Neural progenitor cell (in vitro differentiated cells): ENCODE results near the gene DDRGK1. TPM values are rescaled to one million over a fixed set of nuclear protein-coding genes. Genes with fewer than 3 reads are reported as not detected.

Experiments
- DNase-seq: peaks from one replicate; pipeline ENCODE4 v3.0.0-alpha.2; 2016; ENCODE audit warnings: low spot score
- H2AFZ ChIP-seq: fragments of 200-600 bp; sonication (generic); replicated peaks from 2 replicates; pipeline ENCODE4 v1.6.1; 2016; ENCODE audit warnings: antibody characterized with exemption
- H3F3A ChIP-seq: fragments of 200-600 bp; sonication (generic); 2 replicates; pipeline ENCODE4 v1.6.1; 2016; ENCODE audit warnings: antibody characterized with exemption, low read depth
- H3K27ac ChIP-seq: fragments of 200-600 bp; sonication (generic); 2 replicates; pipeline ENCODE4 v1.5.1; 2016; ENCODE audit warnings: mild to moderate bottlenecking
- H3K27me3 ChIP-seq: fragments of 200-600 bp; sonication (generic); 2 replicates; pipeline ENCODE4 v1.6.1; 2016; ENCODE audit warnings: mild to moderate bottlenecking, moderate library complexity
- H3K36me3 ChIP-seq: fragments of 200-600 bp; sonication (generic); 2 replicates; pipeline ENCODE4 v1.5.1; 2016
- H3K4me1 ChIP-seq: fragments of 200-600 bp; sonication (generic); 2 replicates; pipeline ENCODE4 v1.6.1; 2016; ENCODE audit warnings: mixed run types
- H3K4me2 ChIP-seq: fragments of 200-600 bp; sonication (generic); 2 replicates; pipeline ENCODE4 v1.6.1; 2016
- H3K4me3 ChIP-seq: fragments of 200-600 bp; sonication (generic); 2 replicates; pipeline ENCODE4 v1.5.1; 2016
- H3K79me2 ChIP-seq: fragments of 200-600 bp; sonication (generic); 2 replicates; pipeline ENCODE4 v1.6.1; 2016; ENCODE audit warnings: low read depth
- H3K9ac ChIP-seq: fragments of 200-600 bp; sonication (generic); 2 replicates; pipeline ENCODE4 v1.6.1; 2016
- H3K9me3 ChIP-seq: fragments of 200-600 bp; sonication (generic); 2 replicates; pipeline ENCODE4 v1.5.1; 2016; ENCODE audit warnings: low read depth
- H4K20me1 ChIP-seq: fragments of 200-600 bp; sonication (generic); 2 replicates; pipeline ENCODE4 v1.6.1; 2016; ENCODE audit warnings: low read depth
- H3K27ac Mint-ChIP-seq: 3 replicates; pipeline ENCODE4 v1.8.0; 2021; ENCODE audit warnings: mixed read lengths
- H3K27me3 Mint-ChIP-seq: 2 replicates; pipeline ENCODE4 v1.8.0; 2022; ENCODE audit warnings: low read depth, mild to moderate bottlenecking, inconsistent platforms, moderate library complexity, mixed read lengths; ENCODE audit not compliant: insufficient read depth
- H3K36me3 Mint-ChIP-seq: 3 replicates; pipeline ENCODE4 v1.8.0; 2021; ENCODE audit warnings: mixed read lengths
- H3K4me1 Mint-ChIP-seq: 3 replicates; pipeline ENCODE4 v1.8.0; 2021; ENCODE audit warnings: mixed read lengths
- H3K4me3 Mint-ChIP-seq: 3 replicates; pipeline ENCODE4 v1.8.0; 2021; ENCODE audit warnings: mild to moderate bottlenecking, moderate library complexity, mixed read lengths
- H3K9me3 Mint-ChIP-seq: 3 replicates; pipeline ENCODE4 v1.8.0; 2020; ENCODE audit warnings: mixed read lengths
- EZH2 ChIP-seq: fragments of 200-600 bp; sonication (generic); IDR thresholded peaks from 2 replicates; pipeline ENCODE4 v1.6.1; 2017; ENCODE audit warnings: antibody characterized with exemption, mild to moderate bottlenecking, moderate library complexity
- EZH2phosphoT487 ChIP-seq: fragments of 200-600 bp; sonication (generic); IDR thresholded peaks from 2 replicates; pipeline ENCODE4 v1.6.1; 2017; ENCODE audit warnings: antibody characterized with exemption
- total RNA-seq: library from RNA; depleted of rRNA; stranded (reverse); fragments of >200 nt; gene quantifications from 2 replicates; pipeline ENCODE4 v1.2.3, GENCODE V29; 2015; ENCODE audit warnings: low replicate concordance
- TF ChIP-seq, protein P1 (sequence below): fragments of 200-600 bp; sonication (generic); IDR thresholded peaks from 2 replicates; pipeline ENCODE4 v1.5.1; 2017; ENCODE audit warnings: antibody characterized with exemption, mild to moderate bottlenecking

The DDRGK1 gene
- total RNA-seq, 1 donor from 2014 or later = 27.9 TPM

DNA sequence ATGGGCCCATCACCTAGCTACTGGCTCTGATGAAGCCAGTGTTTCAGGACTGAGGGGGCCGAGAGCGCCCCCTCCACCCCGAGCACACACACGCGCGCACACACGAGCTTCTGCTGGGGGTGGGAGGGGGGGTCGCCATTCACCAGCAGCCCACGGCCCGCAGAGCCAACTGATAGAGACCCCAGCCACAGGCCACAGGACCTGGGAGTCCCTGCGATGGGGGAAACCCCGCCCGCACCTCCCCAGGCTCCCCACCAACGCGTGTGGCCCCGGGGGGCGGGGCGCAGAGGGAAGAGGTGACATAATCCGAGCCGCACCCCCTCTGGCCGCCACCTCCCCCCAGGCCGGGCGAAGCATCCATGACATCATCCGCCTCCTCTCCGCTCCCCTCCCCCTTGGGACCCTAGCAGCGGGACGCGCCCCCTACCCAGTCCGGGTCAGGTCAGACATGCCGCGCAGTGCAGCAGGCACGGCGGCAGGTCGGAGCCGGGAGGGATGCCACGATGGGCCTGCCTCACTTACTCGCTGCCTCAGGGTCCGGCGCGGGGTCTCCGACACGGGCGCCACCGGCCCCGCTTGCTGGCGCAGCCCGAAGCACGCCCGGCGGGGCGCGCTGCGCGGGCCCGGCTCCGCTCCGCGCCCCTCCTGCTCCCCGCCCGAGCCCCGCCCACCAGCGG lies 31.4 kb downstream of the DDRGK1 start, which contains the start of gene LZTS3:
TSS of gene LZTS3 (minus strand) at position 617 of the 677 bp plus-strand sequence. CDS start 6,386 bp downstream, outside the sequence.
- Histone ChIP-seq H3K4me1 (peaks cover 23% of the 10 kb centered on the region), H4K20me1 (peaks cover 16% of the 10 kb centered on the region), H3K4me2 (peak within 1 kb of the TSS; percentile 88), H3K27me3 (peaks cover 15% of the 10 kb centered on the region), H3K36me3 (no peaks in the 10 kb centered on the region), H2AFZ (peak within 1 kb of the TSS; percentile 95), H3K27ac (peak within 1 kb of the TSS; percentile 86), H3K9ac (peak within 1 kb of the TSS; percentile 55), H3F3A (peaks cover 22% of the 10 kb centered on the region), H3K4me3 (peak within 1 kb of the TSS; percentile 96), H3K9me3 (no peaks in the 10 kb centered on the region), H3K79me2 (peaks cover 10% of the 10 kb centered on the region)
- peak within 1 kb of the TSS; percentile 78 for H3K27ac Mint-ChIP-seq
- DNase-seq = peak; percentile 93
- no peaks in the 10 kb centered on the region for H3K9me3 Mint-ChIP-seq
- peaks cover 24% of the 10 kb centered on the region for H3K4me1 Mint-ChIP-seq
- peak within 1 kb of the TSS; percentile 96 for H3K4me3 Mint-ChIP-seq
- TF ChIP-seq EZH2 (no peak), EZH2phosphoT487 (no peak)
- TF ChIP-seq, protein P1, sequence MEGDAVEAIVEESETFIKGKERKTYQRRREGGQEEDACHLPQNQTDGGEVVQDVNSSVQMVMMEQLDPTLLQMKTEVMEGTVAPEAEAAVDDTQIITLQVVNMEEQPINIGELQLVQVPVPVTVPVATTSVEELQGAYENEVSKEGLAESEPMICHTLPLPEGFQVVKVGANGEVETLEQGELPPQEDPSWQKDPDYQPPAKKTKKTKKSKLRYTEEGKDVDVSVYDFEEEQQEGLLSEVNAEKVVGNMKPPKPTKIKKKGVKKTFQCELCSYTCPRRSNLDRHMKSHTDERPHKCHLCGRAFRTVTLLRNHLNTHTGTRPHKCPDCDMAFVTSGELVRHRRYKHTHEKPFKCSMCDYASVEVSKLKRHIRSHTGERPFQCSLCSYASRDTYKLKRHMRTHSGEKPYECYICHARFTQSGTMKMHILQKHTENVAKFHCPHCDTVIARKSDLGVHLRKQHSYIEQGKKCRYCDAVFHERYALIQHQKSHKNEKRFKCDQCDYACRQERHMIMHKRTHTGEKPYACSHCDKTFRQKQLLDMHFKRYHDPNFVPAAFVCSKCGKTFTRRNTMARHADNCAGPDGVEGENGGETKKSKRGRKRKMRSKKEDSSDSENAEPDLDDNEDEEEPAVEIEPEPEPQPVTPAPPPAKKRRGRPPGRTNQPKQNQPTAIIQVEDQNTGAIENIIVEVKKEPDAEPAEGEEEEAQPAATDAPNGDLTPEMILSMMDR = no peak
- H3K27me3 Mint-ChIP-seq = peaks cover 20% of the 10 kb centered on the region
- no peaks in the 10 kb centered on the region for H3K36me3 Mint-ChIP-seq

DNA sequence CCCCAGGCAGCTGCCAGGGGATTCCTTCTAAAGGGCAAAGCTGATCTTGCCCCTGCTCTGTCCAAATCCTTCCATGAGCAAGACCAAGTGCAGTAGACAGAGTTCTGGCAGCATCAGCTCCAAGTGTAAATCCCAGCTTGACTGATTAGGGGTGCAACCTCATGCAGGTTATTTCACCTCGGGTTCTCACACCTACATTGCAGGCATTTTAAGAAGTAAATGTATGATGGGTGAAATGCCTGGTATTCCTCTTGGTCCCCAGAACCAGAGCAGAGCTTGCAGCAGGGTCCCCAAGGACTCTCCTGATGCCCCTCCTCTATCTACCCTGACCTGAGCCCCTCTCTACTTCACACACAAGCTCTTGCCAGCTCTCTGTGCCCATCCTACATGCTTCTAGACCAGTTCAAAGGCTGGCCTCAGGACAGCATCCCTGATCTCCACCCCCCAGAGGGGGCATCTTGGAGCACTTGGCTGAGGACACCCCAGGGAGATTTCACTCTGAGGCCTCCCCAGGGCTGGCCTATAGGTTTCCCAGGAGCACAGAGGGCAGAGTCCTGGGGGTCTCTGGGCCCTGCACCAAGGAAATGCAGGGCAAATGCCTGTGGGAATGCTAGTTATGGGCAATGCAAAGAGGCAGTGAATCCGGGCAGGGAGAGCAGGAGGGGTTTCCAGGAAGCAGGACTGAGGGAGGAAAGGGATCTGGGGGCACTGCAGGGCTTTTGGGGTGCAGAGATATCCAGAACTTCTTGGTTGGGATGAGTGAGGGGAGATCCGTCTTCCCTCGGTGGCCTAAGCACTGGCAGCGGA lies 32.2 kb downstream of the DDRGK1 start:
- Histone ChIP-seq H3K4me3 (peak overlapping the region; percentile 96), H3K9ac (no peak overlapping the region), H3K4me1 (peaks cover 23% of the 10 kb centered on the region), H2AFZ (peak overlapping the region; percentile 95), H3K9me3 (no peaks in the 10 kb centered on the region), H3K36me3 (no peaks in the 10 kb centered on the region), H3K4me2 (peak overlapping the region; percentile 88), H3F3A (peaks cover 21% of the 10 kb centered on the region), H4K20me1 (peaks cover 16% of the 10 kb centered on the region), H3K27ac (no peak overlapping the region), H3K27me3 (peaks cover 22% of the 10 kb centered on the region), H3K79me2 (peaks cover 10% of the 10 kb centered on the region)
- H3K9me3 Mint-ChIP-seq = no peaks in the 10 kb centered on the region
- no peak for DNase-seq
- peaks cover 22% of the 10 kb centered on the region for H3K4me1 Mint-ChIP-seq
- H3K27ac Mint-ChIP-seq = peak overlapping the region; percentile 44
- TF ChIP-seq EZH2 = no peak
- TF ChIP-seq, protein P1 = no peak
- no peak for TF ChIP-seq EZH2phosphoT487
- H3K36me3 Mint-ChIP-seq = no peaks in the 10 kb centered on the region
- H3K27me3 Mint-ChIP-seq = peaks cover 21% of the 10 kb centered on the region
- H3K4me3 Mint-ChIP-seq = peak overlapping the region; percentile 88

DNA sequence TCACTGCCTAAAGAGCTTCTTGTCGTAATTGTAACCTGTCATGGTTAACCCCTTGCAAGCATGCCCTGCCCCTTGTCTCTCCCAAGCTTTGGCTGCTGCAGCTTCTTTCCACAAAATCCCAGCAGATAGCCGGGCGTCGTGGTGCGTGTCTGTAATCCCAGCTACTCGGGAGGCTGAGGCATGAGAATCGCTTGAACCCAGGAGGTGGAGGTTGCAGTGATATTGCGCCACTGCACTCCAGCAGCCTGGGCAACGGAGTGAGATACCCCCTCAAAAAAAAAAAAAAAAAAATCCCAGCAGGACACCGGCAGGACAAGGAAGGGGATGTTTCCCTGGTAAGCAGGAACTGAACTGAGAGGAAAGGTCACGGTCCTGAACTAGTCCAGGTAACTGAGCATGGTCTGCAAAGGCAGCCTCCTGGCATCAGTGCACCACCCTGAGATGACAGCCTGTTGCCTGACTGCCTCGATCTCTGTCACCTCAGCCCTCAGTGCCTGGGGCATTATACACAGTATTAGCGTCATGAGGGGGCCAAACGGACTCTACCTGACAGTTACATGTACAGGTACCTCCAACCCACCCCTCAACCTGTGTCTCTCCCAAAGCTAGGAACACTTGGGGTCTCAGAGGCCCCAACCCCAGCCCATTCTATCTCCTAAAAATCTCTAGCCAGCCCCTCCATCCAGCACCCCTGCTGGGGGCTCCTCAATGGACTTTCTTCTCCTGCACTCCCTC lies 32.9 kb downstream of the DDRGK1 start:
- H3K27me3 ChIP-seq = peaks cover 23% of the 10 kb centered on the region

More for the DNA sequence above, 32.9 kb downstream of the DDRGK1 start:
- no peak overlapping the region for H3K9ac ChIP-seq
- no peak overlapping the region for H2AFZ ChIP-seq
- peaks cover 21% of the 10 kb centered on the region for H3F3A ChIP-seq
- H3K9me3 Mint-ChIP-seq = no peaks in the 10 kb centered on the region
- DNase-seq = no peak
- peaks cover 21% of the 10 kb centered on the region for H3K27me3 Mint-ChIP-seq
- H3K27ac Mint-ChIP-seq = peak overlapping the region; percentile 44
- peaks cover 16% of the 10 kb centered on the region for H4K20me1 ChIP-seq
- H3K9me3 ChIP-seq = no peaks in the 10 kb centered on the region
- no peak for TF ChIP-seq EZH2
- no peak for TF ChIP-seq EZH2phosphoT487
- TF ChIP-seq, protein P1 = no peak
- no peaks in the 10 kb centered on the region for H3K36me3 ChIP-seq
- H3K4me3 ChIP-seq = no peak overlapping the region
- peaks cover 22% of the 10 kb centered on the region for H3K4me1 Mint-ChIP-seq
- H3K4me3 Mint-ChIP-seq = peak overlapping the region; percentile 88
- no peaks in the 10 kb centered on the region for H3K36me3 Mint-ChIP-seq
- peak overlapping the region; percentile 88 for H3K4me2 ChIP-seq
- H3K27ac ChIP-seq = no peak overlapping the region
- peaks cover 23% of the 10 kb centered on the region for H3K4me1 ChIP-seq
- peaks cover 10% of the 10 kb centered on the region for H3K79me2 ChIP-seq
